Activated CD8-positive, alpha-beta memory T cell treated with anti-CD3 and anti-CD28 coated beads, Interleukin-2, amount 10 ng/mL, durations not matched to agents 7 days and 5 days (primary cell): ENCODE data around the gene PLB1. TPM values are rescaled to one million over a fixed set of nuclear protein-coding genes. Genes with fewer than 3 reads are reported as not detected.
"Not testable (repeated sequence)": the region's sequence is repeated elsewhere in the genome, so short reads cannot be mapped to it uniquely, and the experiment has no call there.

Source experiments
- ATAC-seq: fragments of 150-1000 bp; cut with Tn5 transposase; one replicate; pipeline ENCODE4 v1.10.0; 2021; ENCODE audit warnings: moderate library complexity
- CTCF ChIA-PET: fragments of 350-600 bp; sonication (Branson Sonifier 250); formaldehyde crosslinking; loops from one replicate; lab custom pipeline; 2021; ENCODE audit warnings: antibody characterized with exemption; lab: Charles Lee
- DNase-seq: peaks from one replicate; pipeline ENCODE4 v3.0.0-alpha.2; 2020
- H3K27ac Mint-ChIP-seq: one replicate; pipeline ENCODE4 v1.8.0; 2021; ENCODE audit warnings: mild to moderate bottlenecking, mixed read lengths
- H3K27me3 Mint-ChIP-seq: one replicate; pipeline ENCODE4 v1.8.0; 2021; ENCODE audit warnings: mixed read lengths
- H3K36me3 Mint-ChIP-seq: one replicate; pipeline ENCODE4 v1.8.0; 2021; ENCODE audit warnings: mild to moderate bottlenecking, mixed read lengths
- H3K4me1 Mint-ChIP-seq: one replicate; pipeline ENCODE4 v1.8.0; 2021; ENCODE audit warnings: mixed read lengths
- H3K4me3 Mint-ChIP-seq: one replicate; pipeline ENCODE4 v1.8.0; 2021; ENCODE audit warnings: mild to moderate bottlenecking, moderate library complexity, mixed read lengths
- H3K9me3 Mint-ChIP-seq: one replicate; pipeline ENCODE4 v1.8.0; 2022; ENCODE audit warnings: low read depth, mixed read lengths
- total RNA-seq, 2 experiments: library from RNA; stranded (reverse); gene quantifications; one replicate each; pipeline ENCODE4 v1.2.3, GENCODE V29; 2021

PLB1 gene
- total RNA-seq, 2 experiments from 2014 or later, result 0.67 to 1.2 TPM

DNA sequence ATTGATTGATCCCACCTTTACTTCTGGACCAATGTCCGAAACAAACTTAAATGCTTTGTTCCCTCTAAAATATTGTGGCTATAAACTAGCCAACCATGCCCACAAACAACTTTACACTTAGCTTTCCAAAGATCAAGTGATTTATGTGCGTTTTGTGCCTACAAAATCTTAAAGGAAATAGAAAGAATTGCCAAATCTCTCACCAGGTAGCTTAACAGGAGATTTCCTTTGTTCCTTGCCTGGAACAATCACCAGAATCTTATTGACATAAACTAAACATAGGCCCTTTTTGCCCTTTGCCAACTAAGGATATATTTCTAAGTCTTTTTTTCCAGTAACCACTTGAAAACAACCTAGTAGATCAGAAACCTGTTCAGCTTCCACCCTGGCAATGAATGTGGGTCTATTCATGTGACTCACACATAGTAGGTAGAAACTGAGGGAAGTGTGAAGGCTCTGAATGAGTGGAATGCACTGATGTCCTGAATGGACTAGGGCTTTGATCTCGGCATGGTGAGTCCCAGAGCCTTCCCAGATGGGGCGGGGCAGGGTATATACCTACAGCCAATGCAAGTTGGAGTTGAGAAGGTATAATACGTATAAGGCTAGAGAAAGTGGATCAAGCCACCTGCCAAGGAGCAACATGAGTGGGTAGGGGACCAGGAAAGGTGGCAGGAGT, 161.2 kb downstream of the PLB1 start:
- no peaks in the 10 kb centered on the region for H3K9me3 Mint-ChIP-seq
- CTCF ChIA-PET, result no interaction called here

DNA sequence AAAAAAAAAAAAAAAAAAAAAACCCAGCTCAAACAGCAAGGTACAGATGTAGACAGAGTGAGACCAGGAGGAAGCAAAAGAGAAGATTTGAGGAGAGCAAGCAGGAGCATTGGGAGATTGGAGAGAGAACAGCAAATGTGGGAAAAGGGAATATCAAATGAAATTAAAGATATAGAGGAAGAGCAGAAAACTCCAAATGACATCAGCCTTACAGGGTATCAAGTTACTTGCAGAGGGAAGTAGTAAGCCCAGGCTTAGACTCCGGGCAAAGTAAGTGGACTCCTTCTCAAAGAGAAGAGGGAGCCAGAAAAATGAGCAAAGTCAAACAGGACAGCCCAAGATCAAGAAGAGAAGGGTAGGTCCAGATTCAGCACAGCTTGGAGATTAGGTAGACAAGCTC, 162.5 kb downstream of the PLB1 start:
- H3K4me3 Mint-ChIP-seq, result no peak overlapping the region
- no peaks in the 10 kb centered on the region for H3K27me3 Mint-ChIP-seq
- CTCF ChIA-PET, result no interaction called here
- H3K9me3 Mint-ChIP-seq, result no peaks in the 10 kb centered on the region
- no peak for DNase-seq
- no peak for ATAC-seq
- peaks cover 2% of the 10 kb centered on the region for H3K36me3 Mint-ChIP-seq
- H3K27ac Mint-ChIP-seq, result no peak overlapping the region
- H3K4me1 Mint-ChIP-seq, result peaks cover 13% of the 10 kb centered on the region

More for the DNA sequence above, 161.2 kb downstream of the PLB1 start:
- Mint-ChIP-seq H3K27ac (no peak overlapping the region), H3K36me3 (peaks cover 2% of the 10 kb centered on the region), H3K27me3 (no peaks in the 10 kb centered on the region), H3K4me1 (peaks cover 14% of the 10 kb centered on the region), H3K4me3 (no peak overlapping the region)
- no peak for ATAC-seq
- no peak for DNase-seq

DNA sequence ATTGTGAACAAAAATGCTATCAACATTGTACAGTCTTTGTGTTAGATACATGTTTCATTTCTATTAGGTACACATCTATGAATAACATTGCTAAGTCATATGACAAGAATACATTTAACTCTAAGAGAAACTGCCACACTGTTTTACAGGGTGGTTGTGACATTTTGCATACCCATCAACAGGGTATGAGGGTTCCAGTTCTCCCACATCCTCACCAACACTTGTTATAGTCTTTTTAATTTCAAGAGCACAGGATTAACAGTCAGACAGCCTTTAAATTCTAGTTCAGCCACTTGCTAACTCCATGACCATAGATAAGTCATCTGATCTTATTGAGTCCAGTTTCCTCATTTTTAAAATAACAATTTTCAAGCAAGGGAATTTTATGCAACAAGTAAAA, 163.3 kb downstream of the PLB1 start:
- Mint-ChIP-seq H3K36me3 (peaks cover 2% of the 10 kb centered on the region), H3K27ac (no peak overlapping the region), H3K27me3 (no peaks in the 10 kb centered on the region), H3K4me1 (peaks cover 13% of the 10 kb centered on the region), H3K9me3 (no peaks in the 10 kb centered on the region), H3K4me3 (no peak overlapping the region)
- no peak for ATAC-seq
- DNase-seq, result no peak
- CTCF ChIA-PET, result no interaction called here

DNA sequence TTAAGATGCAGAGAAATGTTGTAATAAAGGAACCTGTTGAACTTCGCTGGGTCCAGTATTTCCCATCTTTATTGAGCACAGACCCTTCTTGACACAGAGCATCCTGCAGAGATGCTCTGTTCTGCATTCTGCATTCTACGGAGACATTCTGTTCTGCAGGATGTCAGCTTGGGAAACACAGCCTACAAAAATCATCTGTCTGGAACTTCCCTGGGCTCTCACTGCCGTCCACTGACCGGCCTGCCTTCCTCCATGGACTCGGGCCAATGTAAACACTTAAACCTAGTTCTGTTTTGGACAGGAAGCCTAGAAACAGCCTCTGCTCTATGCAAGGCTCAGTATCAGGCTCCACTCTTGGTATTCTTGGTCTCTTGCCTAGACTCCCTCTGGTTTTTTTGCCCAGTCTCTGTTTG, 165.7 kb downstream of the PLB1 start:
- no peaks in the 10 kb centered on the region for H3K9me3 Mint-ChIP-seq
- CTCF ChIA-PET, result interaction anchor here (0.8 to 1.1 kb wide), 2 partner anchors 19 to 68 kb away, joined by 3 read pairs; no protein-coding TSS in a partner anchor
- no peaks in the 10 kb centered on the region for H3K27me3 Mint-ChIP-seq
- H3K4me1 Mint-ChIP-seq, result peaks cover 7% of the 10 kb centered on the region
- no peak overlapping the region for H3K4me3 Mint-ChIP-seq
- no peak overlapping the region for H3K27ac Mint-ChIP-seq
- no peak for DNase-seq
- ATAC-seq, result no peak
- H3K36me3 Mint-ChIP-seq, result peaks cover 2% of the 10 kb centered on the region

DNA sequence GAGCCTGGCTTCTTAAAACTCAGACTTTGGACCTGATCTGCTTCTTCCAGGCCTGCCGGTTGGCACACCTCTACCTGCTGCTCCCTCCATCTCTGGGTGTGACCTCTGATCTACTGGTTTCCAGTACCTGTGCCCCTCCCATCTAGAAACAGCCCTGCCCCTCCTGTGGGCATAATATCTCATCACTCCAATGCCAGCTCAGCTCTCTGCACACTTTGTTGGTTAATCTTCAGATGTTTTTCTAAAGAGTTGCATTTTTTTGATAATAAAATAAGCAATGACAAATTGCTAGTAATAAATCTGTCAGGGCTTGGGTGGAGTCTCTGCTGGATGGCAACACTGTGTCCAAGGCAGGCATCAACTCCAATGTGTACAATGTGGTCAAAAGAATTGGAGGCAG, 166.2 kb downstream of the PLB1 start:
- H3K4me1 Mint-ChIP-seq, result peaks cover 5% of the 10 kb centered on the region
- no peak for ATAC-seq
- no peak overlapping the region for H3K27ac Mint-ChIP-seq
- peaks cover 2% of the 10 kb centered on the region for H3K36me3 Mint-ChIP-seq
- CTCF ChIA-PET, result interaction anchor here (1.1 kb wide), 1 partner anchor 18 kb away, joined by 3 read pairs; no protein-coding TSS in a partner anchor
- H3K4me3 Mint-ChIP-seq, result no peak overlapping the region
- no peak for DNase-seq
- no peaks in the 10 kb centered on the region for H3K27me3 Mint-ChIP-seq
- no peaks in the 10 kb centered on the region for H3K9me3 Mint-ChIP-seq

DNA sequence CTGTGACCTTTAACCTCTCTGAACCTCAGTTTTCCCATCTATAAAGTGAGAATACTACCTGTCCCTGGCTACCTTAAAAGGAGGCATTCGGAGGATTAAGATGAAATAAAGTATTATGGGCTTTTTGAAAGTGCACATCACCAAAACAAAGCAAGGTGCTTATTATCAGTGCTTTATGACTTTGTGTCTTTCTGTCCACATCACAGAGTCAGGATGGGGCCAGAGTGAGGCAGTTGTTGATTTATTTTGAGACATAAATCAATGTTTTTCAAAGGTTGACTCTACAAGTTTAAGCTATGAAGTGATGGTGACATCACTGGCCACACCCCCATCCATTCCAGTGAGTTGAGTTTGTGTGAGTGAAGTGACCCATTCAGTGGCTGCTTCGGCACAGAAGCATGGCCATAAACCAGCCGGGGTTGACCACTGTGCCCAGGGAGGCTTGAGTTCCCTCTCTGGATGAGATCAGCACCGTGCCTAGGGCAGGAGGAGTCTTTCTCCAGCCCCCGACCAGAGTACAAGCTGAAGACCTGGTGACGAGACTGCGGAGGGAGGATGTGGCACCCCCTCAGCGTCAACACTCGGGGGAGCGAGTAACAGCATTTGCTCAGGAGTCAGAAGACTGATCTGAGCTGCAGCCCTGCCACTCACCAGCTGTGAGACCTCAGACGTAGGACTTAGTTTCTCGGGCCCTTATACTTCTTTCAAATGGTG, 166.8 kb downstream of the PLB1 start:
- no peak for DNase-seq
- no peak for ATAC-seq
- H3K27ac Mint-ChIP-seq, result no peak overlapping the region
- H3K36me3 Mint-ChIP-seq, result peaks cover 2% of the 10 kb centered on the region
- no peaks in the 10 kb centered on the region for H3K4me1 Mint-ChIP-seq
- H3K4me3 Mint-ChIP-seq, result no peak overlapping the region
- no peaks in the 10 kb centered on the region for H3K9me3 Mint-ChIP-seq
- CTCF ChIA-PET, result interaction anchor here (1.0 to 1.1 kb wide), 3 partner anchors 18 to 96 kb away, joined by 3 read pairs; no protein-coding TSS in a partner anchor
- H3K27me3 Mint-ChIP-seq, result no peaks in the 10 kb centered on the region

DNA sequence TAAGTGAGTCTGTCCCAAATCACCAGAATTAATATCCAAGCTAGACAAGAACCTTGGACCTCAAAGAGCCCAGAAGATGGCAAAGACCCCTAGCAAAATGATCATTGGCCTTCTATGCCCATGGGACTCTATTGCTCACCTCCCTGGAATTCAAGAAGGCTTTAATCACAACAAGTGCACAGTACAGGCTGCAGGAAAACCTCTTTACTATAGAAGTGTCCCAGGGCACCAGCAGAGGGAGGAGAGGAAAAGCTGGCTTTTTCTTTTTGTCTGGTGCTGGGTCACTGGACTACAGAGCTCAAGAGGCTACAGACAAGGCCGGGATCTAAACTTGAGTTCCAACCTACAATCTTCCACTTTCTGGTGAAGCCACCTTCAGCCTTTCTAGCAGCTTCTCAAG, 167.5 kb downstream of the PLB1 start:
- Mint-ChIP-seq H3K9me3 (no peaks in the 10 kb centered on the region), H3K27ac (no peak overlapping the region), H3K36me3 (peaks cover 2% of the 10 kb centered on the region), H3K4me3 (no peak overlapping the region), H3K27me3 (no peaks in the 10 kb centered on the region), H3K4me1 (no peaks in the 10 kb centered on the region)
- no peak for ATAC-seq
- DNase-seq, result no peak
- CTCF ChIA-PET, result interaction anchor here (1.0 kb wide), 2 partner anchors 56 to 97 kb away, joined by 3 read pairs; no protein-coding TSS in a partner anchor

DNA sequence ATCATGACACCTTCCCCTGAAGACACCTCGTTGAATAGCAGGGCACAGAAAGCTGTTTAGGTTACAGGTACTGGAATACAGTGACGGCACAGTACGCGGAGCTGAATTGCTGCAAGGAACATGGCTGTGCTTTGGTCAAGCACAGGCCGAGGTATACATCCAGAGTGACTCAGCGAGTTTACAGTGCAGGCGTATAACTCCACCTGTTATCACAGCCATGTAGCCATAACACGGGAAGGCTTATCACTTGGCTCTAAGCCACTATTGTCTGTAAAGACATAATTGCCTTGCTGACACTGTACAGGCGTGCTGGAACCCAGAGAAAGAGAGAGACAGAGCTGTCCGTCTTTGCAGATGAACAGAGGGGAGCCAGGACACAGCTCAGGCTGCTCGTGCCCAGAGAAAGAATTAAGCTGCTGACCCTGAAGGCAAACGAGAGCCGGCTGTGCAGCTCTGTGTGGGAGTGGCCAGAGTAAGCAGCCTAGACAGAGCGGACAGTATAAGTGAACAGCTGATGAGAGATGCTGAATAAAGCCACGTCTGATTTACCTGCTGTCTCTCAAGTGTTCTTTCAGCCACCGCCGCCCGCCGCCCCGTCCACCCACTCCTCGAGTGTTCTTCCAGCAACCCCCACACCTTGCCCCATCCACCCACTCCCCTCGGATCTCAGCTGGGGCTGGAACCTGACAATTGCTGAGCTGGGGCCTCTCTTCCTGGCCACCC, 168.4 kb downstream of the PLB1 start:
- no peak overlapping the region for H3K4me3 Mint-ChIP-seq
- H3K27ac Mint-ChIP-seq, result no peak overlapping the region
- no peak for DNase-seq
- no peaks in the 10 kb centered on the region for H3K9me3 Mint-ChIP-seq
- no peak for ATAC-seq
- no peaks in the 10 kb centered on the region for H3K27me3 Mint-ChIP-seq
- H3K4me1 Mint-ChIP-seq, result no peaks in the 10 kb centered on the region
- no peaks in the 10 kb centered on the region for H3K36me3 Mint-ChIP-seq
- CTCF ChIA-PET, result no interaction called here

DNA sequence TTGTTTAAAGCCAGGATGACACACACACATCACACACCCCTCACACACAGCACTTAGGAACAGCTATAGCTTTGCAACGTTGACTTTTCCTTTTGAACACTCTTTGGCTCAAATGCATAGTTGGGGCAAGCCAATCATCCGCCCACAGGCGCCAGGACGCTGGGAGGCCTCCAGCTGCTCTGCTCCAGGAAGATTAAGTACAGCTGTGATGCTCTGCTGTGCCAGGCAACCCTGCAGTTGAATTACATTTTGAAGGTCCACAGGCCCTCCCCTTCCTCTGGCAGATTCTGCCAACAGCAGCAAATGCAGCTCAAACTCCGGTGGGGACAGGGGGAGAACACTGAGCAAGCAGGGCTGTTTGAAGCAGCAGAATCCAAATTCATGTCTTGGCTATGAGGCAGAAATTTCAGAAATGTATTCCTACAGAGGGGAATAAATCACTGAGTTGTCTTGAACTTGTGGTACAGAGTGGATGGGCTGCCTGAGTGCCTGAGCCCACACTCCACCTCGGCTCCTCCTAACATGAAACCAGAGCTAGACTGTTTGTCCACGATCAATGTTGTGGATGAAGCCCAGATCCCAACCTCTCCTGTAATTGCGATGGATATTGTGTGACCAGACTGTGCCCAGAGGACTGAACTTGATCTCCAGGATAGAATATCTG, 169.3 kb downstream of the PLB1 start:
- Mint-ChIP-seq H3K9me3 (no peaks in the 10 kb centered on the region), H3K36me3 (no peaks in the 10 kb centered on the region), H3K27me3 (no peaks in the 10 kb centered on the region), H3K4me1 (no peaks in the 10 kb centered on the region), H3K27ac (no peak overlapping the region), H3K4me3 (no peak overlapping the region)
- ATAC-seq (no peak), DNase-seq (no peak)
- CTCF ChIA-PET, result no interaction called here

DNA sequence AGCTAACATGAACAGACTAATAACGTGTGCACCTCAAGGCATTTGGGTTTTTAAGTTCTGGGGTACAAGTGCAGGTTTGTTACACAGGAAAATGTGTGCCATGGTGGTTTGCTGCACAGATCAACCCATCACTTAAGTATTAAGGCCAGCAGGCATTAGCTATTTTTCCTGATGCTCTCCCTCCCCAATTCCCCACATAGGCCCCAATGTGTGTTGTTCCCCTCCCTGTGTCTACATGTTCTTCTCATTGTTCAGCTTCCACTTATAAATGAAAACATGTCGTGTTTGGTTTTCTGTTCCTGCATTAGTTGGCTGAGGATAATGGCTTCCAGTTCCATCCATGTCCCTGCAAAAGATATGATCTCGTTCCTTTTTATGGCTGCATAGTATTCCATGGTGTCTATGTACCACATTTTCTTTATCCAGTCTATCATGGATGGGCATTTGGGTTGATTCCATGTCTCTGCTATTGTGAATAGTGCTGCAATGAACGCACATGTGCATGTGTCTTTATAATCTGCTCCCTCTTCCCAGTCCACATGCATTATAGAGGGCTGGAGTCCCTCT, 170.0 kb downstream of the PLB1 start:
- H3K4me3 Mint-ChIP-seq, H3K4me1 Mint-ChIP-seq, H3K27me3 Mint-ChIP-seq, H3K9me3 Mint-ChIP-seq, CTCF ChIA-PET, DNase-seq, ATAC-seq, H3K36me3 Mint-ChIP-seq, H3K27ac Mint-ChIP-seq: not testable (repeated sequence)

DNA sequence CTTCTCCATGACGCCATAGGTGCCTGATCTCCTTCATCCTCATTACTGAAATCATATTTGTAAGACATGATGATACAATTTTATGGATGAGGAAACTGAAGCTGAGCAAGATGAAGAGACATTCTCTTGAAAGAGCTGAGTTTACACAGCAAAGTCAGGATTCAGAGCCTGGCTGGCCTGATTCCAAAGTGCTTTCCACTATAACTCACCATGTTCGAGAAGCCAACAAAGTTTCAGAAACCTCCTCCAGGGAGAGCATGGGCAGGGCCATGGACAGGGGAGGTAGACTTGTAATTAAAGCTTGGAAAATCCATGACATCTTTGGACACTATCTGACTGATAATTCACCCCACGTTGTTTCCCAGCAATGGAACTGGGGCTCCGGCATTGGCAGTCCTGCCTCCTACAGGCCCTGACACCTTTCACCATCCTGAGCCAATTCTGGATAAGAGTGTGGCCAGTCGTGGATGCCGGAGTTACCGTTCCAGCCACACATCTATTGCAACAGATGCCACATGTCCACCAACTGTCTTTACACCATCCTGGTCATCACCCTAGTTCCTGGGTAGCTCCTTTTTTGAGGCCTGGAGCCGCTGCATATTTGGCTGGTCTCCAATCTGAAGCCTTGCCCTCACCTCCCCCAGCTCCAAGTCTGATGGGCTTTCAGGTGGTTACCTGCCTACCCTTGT, 170.8 kb downstream of the PLB1 start:
- CTCF ChIA-PET, result no interaction called here
- H3K36me3 Mint-ChIP-seq, result no peaks in the 10 kb centered on the region
- DNase-seq (no peak), ATAC-seq (no peak)
- no peaks in the 10 kb centered on the region for H3K27me3 Mint-ChIP-seq
- no peaks in the 10 kb centered on the region for H3K4me1 Mint-ChIP-seq
- no peak overlapping the region for H3K27ac Mint-ChIP-seq
- H3K4me3 Mint-ChIP-seq, result no peak overlapping the region
- H3K9me3 Mint-ChIP-seq, result peaks cover 2% of the 10 kb centered on the region

DNA sequence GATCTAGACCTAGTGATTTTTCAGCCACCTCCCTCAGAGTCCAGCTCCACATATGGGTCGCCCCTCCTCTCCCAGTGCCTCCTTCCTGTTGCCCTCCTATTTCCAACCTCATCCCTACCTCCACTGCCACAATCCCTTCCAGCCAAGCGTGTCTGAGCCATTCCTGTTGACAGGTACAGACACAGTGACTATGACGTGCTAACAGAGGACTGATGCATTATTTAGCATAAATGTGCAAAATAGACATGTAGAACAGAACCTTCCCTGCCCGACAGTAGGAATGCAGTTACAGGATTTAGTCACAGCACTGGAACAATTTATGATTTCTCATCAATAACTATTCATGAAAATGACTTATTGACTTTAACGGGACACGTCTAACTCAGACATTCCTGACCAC, 171.4 kb downstream of the PLB1 start:
- no peaks in the 10 kb centered on the region for H3K4me1 Mint-ChIP-seq
- no peak overlapping the region for H3K27ac Mint-ChIP-seq
- no peak for DNase-seq
- CTCF ChIA-PET, result no interaction called here
- peaks cover 2% of the 10 kb centered on the region for H3K9me3 Mint-ChIP-seq
- no peaks in the 10 kb centered on the region for H3K27me3 Mint-ChIP-seq
- no peak overlapping the region for H3K4me3 Mint-ChIP-seq
- peaks cover 1% of the 10 kb centered on the region for H3K36me3 Mint-ChIP-seq
- ATAC-seq, result no peak
